ENCODE measurements around the gene CDKAL1. TPM values are rescaled to one million over a fixed set of nuclear protein-coding genes. Genes with fewer than 3 reads are reported as not detected.

The CDKAL1 gene
- total RNA-seq, 6 experiments from 2014 or later, result 9.2 to 14.3 (median 11.9) TPM

DNA sequence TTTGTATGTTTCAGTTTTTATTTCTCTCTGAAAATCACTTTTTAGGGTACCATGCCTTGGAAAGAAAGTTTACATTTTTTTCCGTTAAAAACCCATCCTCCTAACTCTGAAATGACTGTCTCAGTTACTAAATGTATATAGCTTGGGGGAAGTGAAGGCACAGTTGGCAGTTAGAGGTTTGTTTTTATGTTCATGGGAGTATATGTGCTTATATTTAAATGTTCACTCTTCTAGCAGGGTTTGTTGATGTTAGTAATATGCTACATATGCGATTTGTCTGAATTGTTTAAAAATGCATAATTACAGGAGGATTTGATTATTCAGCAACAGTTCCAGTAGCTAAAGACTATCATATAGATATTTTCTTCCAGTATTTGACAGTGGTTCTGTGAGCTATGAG is 31.1 kb downstream of the CDKAL1 start:
- TF ChIP-seq, protein P1, sequence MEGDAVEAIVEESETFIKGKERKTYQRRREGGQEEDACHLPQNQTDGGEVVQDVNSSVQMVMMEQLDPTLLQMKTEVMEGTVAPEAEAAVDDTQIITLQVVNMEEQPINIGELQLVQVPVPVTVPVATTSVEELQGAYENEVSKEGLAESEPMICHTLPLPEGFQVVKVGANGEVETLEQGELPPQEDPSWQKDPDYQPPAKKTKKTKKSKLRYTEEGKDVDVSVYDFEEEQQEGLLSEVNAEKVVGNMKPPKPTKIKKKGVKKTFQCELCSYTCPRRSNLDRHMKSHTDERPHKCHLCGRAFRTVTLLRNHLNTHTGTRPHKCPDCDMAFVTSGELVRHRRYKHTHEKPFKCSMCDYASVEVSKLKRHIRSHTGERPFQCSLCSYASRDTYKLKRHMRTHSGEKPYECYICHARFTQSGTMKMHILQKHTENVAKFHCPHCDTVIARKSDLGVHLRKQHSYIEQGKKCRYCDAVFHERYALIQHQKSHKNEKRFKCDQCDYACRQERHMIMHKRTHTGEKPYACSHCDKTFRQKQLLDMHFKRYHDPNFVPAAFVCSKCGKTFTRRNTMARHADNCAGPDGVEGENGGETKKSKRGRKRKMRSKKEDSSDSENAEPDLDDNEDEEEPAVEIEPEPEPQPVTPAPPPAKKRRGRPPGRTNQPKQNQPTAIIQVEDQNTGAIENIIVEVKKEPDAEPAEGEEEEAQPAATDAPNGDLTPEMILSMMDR (IDR thresholded peaks at IDR 0.05), result no peak
- no peak overlapping the region for H3K4me3 Mint-ChIP-seq
- no peaks in the 10 kb centered on the region for H3K9me3 Mint-ChIP-seq
- H3K27me3 Mint-ChIP-seq (ENCODE audit: insufficient read depth), result no peaks in the 10 kb centered on the region; the same call in 1 of the 2 replicates
- H3K4me1 Mint-ChIP-seq (ENCODE audit: low read depth), result peaks cover 23% of the 10 kb centered on the region
- no peak for DNase-seq
- no peak overlapping the region for H3K27ac Mint-ChIP-seq
- H3K36me3 Mint-ChIP-seq (ENCODE audit: low read depth), result peaks cover 5% of the 10 kb centered on the region

DNA sequence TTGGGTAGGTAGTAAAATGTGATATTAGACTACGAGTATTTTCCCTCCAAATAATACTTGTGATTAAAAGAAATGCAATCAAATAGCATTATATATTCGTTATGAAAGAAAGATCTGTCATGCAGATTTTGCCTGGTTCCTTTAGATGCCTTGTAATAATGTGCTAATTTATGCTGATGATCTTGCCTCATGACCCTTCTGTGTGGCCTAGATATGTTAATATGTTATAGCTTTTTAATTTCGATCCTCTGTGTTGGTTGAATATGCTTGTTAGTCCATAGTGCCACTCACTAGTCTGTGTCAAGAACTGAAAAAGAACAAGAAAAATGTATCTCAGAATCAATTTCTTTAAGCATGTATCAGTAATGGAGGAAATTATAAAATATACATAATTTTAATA is 31.9 kb downstream of the CDKAL1 start:
- H3K4me3 Mint-ChIP-seq, result no peak overlapping the region
- TF ChIP-seq, protein P1 (IDR thresholded peaks at IDR 0.05), result no peak
- peaks cover 23% of the 10 kb centered on the region for H3K4me1 Mint-ChIP-seq (ENCODE audit: low read depth)
- H3K36me3 Mint-ChIP-seq (ENCODE audit: low read depth), result peaks cover 5% of the 10 kb centered on the region
- no peak for DNase-seq
- no peaks in the 10 kb centered on the region; the same call in 1 of the 2 replicates for H3K27me3 Mint-ChIP-seq (ENCODE audit: insufficient read depth)
- no peak overlapping the region for H3K27ac Mint-ChIP-seq
- H3K9me3 Mint-ChIP-seq, result no peaks in the 10 kb centered on the region

DNA sequence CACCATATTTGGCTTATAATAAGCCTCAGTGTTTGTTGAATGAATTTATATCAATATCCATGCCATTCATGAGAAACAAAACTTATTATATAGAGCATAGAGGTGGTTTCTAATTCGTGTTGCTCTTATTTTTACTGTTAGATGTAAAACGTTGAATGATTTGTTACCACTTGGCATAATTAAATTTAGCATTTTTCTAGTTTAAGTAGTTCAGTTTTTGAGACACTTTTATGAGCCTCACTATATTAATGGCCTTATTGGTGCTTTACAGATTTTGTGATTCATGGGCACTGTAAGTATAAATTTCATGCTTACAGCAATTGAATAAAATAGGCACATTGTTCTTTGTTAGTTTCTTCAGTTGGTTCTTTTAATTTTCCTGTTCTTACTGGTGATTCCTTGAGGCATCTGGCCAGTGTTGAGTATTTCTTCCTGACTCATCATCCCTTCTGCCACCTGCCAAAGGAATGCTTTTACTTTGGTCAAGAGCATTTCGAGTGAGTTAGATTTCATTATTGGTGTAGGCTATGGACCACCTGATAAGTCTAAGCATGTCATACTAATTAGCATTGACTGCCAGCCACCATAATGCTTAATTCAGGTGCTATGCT is 34.8 kb downstream of the CDKAL1 start:
- Mint-ChIP-seq H3K9me3 (no peaks in the 10 kb centered on the region), H3K4me3 (no peak overlapping the region), H3K36me3 (ENCODE audit: low read depth) (peaks cover 5% of the 10 kb centered on the region), H3K27me3 (ENCODE audit: insufficient read depth) (no peaks in the 10 kb centered on the region; the same call in 1 of the 2 replicates), H3K4me1 (ENCODE audit: low read depth) (peaks cover 39% of the 10 kb centered on the region), H3K27ac (no peak overlapping the region)
- TF ChIP-seq, protein P1 (IDR thresholded peaks at IDR 0.05), result no peak
- DNase-seq, result no peak

DNA sequence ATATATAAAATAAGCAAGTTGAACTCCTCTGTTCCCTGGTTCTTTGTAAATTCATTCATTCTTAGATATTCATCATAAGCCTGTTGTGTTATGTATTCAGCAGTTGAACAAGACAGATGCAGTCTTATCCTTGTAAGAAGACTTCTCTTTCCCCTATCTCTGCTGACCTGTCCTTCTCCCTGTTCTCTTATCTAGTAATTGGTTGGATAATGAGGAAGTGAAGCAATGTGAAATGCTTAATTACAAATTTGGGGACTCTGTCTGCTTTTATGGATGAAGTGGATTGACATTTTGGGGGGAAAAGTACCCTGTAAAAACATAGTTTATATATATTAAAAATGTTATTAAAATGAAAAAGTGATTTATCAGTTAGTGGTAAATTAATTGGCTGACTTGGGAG is 37.0 kb downstream of the CDKAL1 start:
- no peaks in the 10 kb centered on the region; the same call in 1 of the 2 replicates for H3K27me3 Mint-ChIP-seq (ENCODE audit: insufficient read depth)
- H3K36me3 Mint-ChIP-seq (ENCODE audit: low read depth), result peaks cover 5% of the 10 kb centered on the region
- H3K4me1 Mint-ChIP-seq (ENCODE audit: low read depth), result peaks cover 30% of the 10 kb centered on the region
- TF ChIP-seq, protein P1 (IDR thresholded peaks at IDR 0.05), result no peak
- H3K4me3 Mint-ChIP-seq, result no peak overlapping the region
- DNase-seq, result no peak
- no peak overlapping the region for H3K27ac Mint-ChIP-seq
- no peaks in the 10 kb centered on the region for H3K9me3 Mint-ChIP-seq

DNA sequence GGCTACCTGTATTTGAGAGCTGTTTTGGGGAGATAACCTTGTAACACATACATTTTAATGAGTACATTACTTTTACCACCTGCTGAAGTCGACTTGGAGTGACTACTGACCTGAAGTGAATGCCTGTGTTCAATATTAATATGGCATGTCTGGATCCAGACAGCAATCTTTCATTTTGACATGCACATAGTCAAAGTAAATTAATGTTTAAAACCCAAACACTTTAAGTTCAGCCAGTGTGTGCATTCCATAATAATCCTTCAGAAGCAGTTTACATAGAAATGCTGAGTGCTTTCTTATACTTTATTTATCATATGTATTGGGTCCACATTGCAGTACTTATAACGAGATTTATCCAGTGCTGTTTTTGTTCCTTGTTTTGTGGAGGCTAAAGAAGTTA is 38.0 kb downstream of the CDKAL1 start:
- H3K27me3 Mint-ChIP-seq (ENCODE audit: insufficient read depth), result no peaks in the 10 kb centered on the region; the same call in 1 of the 2 replicates
- TF ChIP-seq, protein P1 (IDR thresholded peaks at IDR 0.05), result no peak
- H3K27ac Mint-ChIP-seq, result no peak overlapping the region
- H3K9me3 Mint-ChIP-seq, result no peaks in the 10 kb centered on the region
- peaks cover 30% of the 10 kb centered on the region for H3K4me1 Mint-ChIP-seq (ENCODE audit: low read depth)
- H3K4me3 Mint-ChIP-seq, result no peak overlapping the region
- no peak for DNase-seq
- H3K36me3 Mint-ChIP-seq (ENCODE audit: low read depth), result peaks cover 5% of the 10 kb centered on the region
